T-cell (primary cell): ENCODE measurements around the gene ROR2. TPM values are rescaled to one million over a fixed set of nuclear protein-coding genes. Genes with fewer than 3 reads are reported as not detected.

Source experiments
- ATAC-seq, 4 experiments: fragments of 200-7000 bp in 3 of 4; fragments of 150-1000 bp in 1 of 4; cut with Tn5 transposase; replicated peaks in 1 of 4; 1 replicate in 3 of 4; 2 replicates in 1 of 4; pipeline ENCODE4 v1.10.0; 2021; ENCODE audit warnings: moderate library complexity in 3 of 4, mild to moderate bottlenecking in 2 of 4, moderate number of reproducible peaks in 1 of 4
- CTCF ChIA-PET, 2 donors: fragments of 300-600 bp; sonication (Branson Sonifier 250); formaldehyde crosslinking; loops; one replicate each; lab custom pipeline; 2022; ENCODE audit warnings: antibody characterized with exemption in 2 of 2; lab: Charles Lee
- POLR2A ChIA-PET, 2 donors: fragments of 300-600 bp; sonication (Branson Sonifier 250); formaldehyde crosslinking; loops; one replicate each; lab custom pipeline; 2022; ENCODE audit warnings: antibody characterized with exemption in 2 of 2; lab: Charles Lee
- DNase-seq, 35 experiments: peaks; one replicate each; pipeline versions ENCODE4 v3.0.0 to v3.0.0-alpha.2; 2013 to 2023
- H3K27ac ChIP-seq: one replicate; pipeline ENCODE4 v1.5.1; 2013; ENCODE audit warnings: low read length
- H3K27me3 ChIP-seq, 2 experiments: replicated peaks in 1 of 2; 1 replicate in 1 of 2; 2 replicates in 1 of 2; pipeline versions ENCODE4 v1.6.1 to v1.7.0; 2013; ENCODE audit warnings: low read length in 1 of 2, mixed read lengths in 1 of 2; ENCODE audit not compliant: control insufficient read depth in 2 of 2, insufficient read depth in 2 of 2; ENCODE audit errors: extremely low read depth in 1 of 2
- H3K36me3 ChIP-seq, 2 donors: 1 replicate in 1 of 2; 2 replicates in 1 of 2; pipeline versions ENCODE4 v1.6.1 to v1.7.0; 2013; ENCODE audit warnings: low read length in 1 of 2; ENCODE audit not compliant: control insufficient read depth in 2 of 2, insufficient read depth in 1 of 2; ENCODE audit errors: extremely low read depth in 1 of 2
- H3K4me1 ChIP-seq, 2 experiments: 1 replicate in 1 of 2; 2 replicates in 1 of 2; pipeline versions ENCODE4 v1.6.1 to v1.7.0; 2013; ENCODE audit warnings: low read length in 2 of 2, mixed read lengths in 1 of 2; ENCODE audit not compliant: insufficient read depth in 2 of 2, control insufficient read depth in 1 of 2; ENCODE audit errors: extremely low read depth in 1 of 2
- H3K4me3 ChIP-seq, 2 donors: 1 replicate in 1 of 2; 2 replicates in 1 of 2; pipeline versions ENCODE4 v1.5.1 to v1.7.0; 2013; ENCODE audit warnings: mild to moderate bottlenecking in 2 of 2, low read length in 1 of 2, moderate library complexity in 1 of 2; ENCODE audit not compliant: control insufficient read depth in 1 of 2; ENCODE audit errors: extremely low read depth in 1 of 2
- H3K9me3 ChIP-seq: 2 replicates; pipeline ENCODE4 v1.7.0; 2013
- H3K27ac Mint-ChIP-seq, 2 donors: one replicate each; pipeline ENCODE4 v1.8.0; 2020 to 2021; ENCODE audit warnings: mild to moderate bottlenecking in 2 of 2, mixed read lengths in 2 of 2
- H3K27me3 Mint-ChIP-seq, 2 donors: one replicate each; pipeline ENCODE4 v1.8.0; 2021 to 2022; ENCODE audit warnings: mixed read lengths in 2 of 2
- H3K36me3 Mint-ChIP-seq: one replicate; pipeline ENCODE4 v1.8.0; 2021; ENCODE audit warnings: mixed read lengths
- H3K4me1 Mint-ChIP-seq, 3 donors: one replicate each; pipeline ENCODE4 v1.8.0; 2020 to 2022; ENCODE audit warnings: mixed read lengths in 3 of 3, mild to moderate bottlenecking in 1 of 3
- H3K4me3 Mint-ChIP-seq, 3 donors: one replicate each; pipeline ENCODE4 v1.8.0; 2020 to 2022; ENCODE audit warnings: mild to moderate bottlenecking in 3 of 3, mixed read lengths in 3 of 3, moderate library complexity in 3 of 3
- H3K9me3 Mint-ChIP-seq, 3 donors: one replicate each; pipeline ENCODE4 v1.8.0; 2020 to 2022; ENCODE audit warnings: mixed read lengths in 3 of 3
- WGBS: methylation state at CpG from one replicate; pipeline ENCODE4 v1.1.5; 2013; ENCODE audit warnings: missing lambda C conversion rate; ENCODE audit not compliant: insufficient coverage; 5-methylcytosine and 5-hydroxymethylcytosine counted together
- total RNA-seq, 35 experiments: library from RNA in 6 of 35; stranded (reverse) in 6 of 35; fragments of 120-200 nt in 1 of 35; gene quantifications; one replicate each; pipeline versions ENCODE4 v1.2.1 to v1.2.4 and lab custom pipeline; 2013 to 2026

The ROR2 gene
- total RNA-seq, 5 donors from 2014 or later (not counting 1 experiment from before 2014, with no cell fraction given): 0.07 to 0.28 (median 0.15) TPM; not detected in 1

DNA sequence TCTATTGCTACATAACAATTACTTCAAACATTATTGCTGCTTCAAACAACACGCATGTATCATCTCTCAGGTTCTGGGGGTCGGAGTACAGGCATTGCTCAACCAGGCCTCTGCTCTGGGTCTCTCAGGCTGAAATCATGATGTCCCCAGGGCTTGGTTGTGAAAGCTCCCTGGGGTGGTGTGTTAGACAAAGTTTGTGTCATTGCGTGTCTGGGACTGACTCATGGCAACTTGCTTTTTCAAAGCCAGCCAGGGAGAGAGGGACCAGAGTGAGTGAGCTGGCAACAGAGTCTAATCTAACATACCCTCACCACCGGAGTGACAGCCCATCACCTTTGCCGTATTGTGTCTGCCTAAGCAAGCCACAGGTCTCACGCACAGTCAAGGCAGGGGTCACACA is 267.2 kb downstream of the ROR2 start:
- Histone ChIP-seq H3K9me3 (no peaks in the 10 kb centered on the region), H3K4me3 (no peak overlapping the region), H3K27me3 (peaks cover 0 to 28% of the 10 kb centered on the region in 2 experiments), H3K4me1 (peaks cover 0 to 5% of the 10 kb centered on the region in 2 experiments), H3K27ac (no peak overlapping the region), H3K36me3 (no peaks in the 10 kb centered on the region)
- Mint-ChIP-seq H3K36me3 (no peaks in the 10 kb centered on the region), H3K27ac (no peak overlapping the region), H3K4me1 (peaks cover 5% of the 10 kb centered on the region in 3 donors), H3K4me3 (no peak overlapping the region), H3K27me3 (peaks cover 22 to 24% of the 10 kb centered on the region in 2 donors), H3K9me3 (no peaks in the 10 kb centered on the region)
- POLR2A ChIA-PET: no interaction called here
- WGBS: no CpG with 5 or more reads among the region's 6 CpGs
- DNase-seq (no peak), ATAC-seq (no peak)
- CTCF ChIA-PET: no interaction called here

DNA sequence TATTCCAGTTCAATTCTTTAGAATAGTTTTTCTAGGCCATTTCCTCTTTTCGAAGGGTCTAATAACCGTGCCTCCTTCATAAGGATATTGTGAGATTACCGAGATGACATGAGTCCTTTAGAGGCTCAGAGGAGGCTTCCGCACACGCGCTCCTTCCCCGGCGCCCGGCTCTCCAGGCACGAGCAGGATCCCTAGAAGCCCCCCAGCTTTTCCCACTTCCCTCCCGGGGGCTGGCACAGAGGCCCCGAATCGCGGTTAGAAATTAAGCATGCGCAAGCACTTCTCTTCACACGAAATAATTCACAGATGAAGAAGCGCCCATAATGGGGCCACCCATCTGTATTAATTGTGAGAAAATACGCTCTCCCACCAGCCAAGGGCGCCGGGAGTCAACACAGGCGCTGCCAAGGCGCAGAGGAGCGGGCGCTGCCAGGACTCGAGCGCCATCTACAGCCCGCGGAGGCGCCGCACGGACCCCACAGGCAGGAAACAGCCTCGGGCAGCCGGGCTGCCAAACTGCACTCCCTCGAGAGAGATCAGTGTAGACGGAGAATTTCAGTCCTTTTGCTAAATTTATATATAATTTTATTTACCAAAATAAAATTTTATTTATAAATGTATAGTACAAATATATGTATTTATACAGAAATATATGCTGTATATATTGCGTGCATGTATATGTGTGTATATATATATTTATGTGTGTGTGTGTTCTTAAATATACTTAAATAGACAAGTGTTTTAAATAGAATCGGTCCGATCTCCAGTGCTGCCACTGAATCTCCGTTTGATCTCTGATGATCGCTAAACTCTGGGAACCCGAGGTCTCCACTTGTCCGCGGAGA is 268.3 kb downstream of the ROR2 start:
- H3K27me3 ChIP-seq: peaks cover 0 to 28% of the 10 kb centered on the region in 2 experiments
- H3K9me3 ChIP-seq: no peaks in the 10 kb centered on the region
- H3K4me3 ChIP-seq: no peak overlapping the region
- POLR2A ChIA-PET: no interaction called here
- CTCF ChIA-PET: no interaction called here
- Mint-ChIP-seq H3K4me3 (peak overlapping the region in 1 of 3 donors; percentile 40), H3K36me3 (no peaks in the 10 kb centered on the region), H3K9me3 (no peaks in the 10 kb centered on the region), H3K27ac (no peak overlapping the region), H3K4me1 (peaks cover 5% of the 10 kb centered on the region in 3 donors), H3K27me3 (peaks cover 28 to 30% of the 10 kb centered on the region in 2 donors)
- H3K4me1 ChIP-seq: peaks cover 0 to 5% of the 10 kb centered on the region in 2 experiments
- ATAC-seq (peak; percentile 68 to 82 (median 76)), DNase-seq (peak in 34 of 35 experiments; percentile 10 to 66 (median 47))
- no peak overlapping the region for H3K27ac ChIP-seq
- 21% methylated on average over 16 of the region's 43 CpGs for WGBS
- no peaks in the 10 kb centered on the region for H3K36me3 ChIP-seq

DNA sequence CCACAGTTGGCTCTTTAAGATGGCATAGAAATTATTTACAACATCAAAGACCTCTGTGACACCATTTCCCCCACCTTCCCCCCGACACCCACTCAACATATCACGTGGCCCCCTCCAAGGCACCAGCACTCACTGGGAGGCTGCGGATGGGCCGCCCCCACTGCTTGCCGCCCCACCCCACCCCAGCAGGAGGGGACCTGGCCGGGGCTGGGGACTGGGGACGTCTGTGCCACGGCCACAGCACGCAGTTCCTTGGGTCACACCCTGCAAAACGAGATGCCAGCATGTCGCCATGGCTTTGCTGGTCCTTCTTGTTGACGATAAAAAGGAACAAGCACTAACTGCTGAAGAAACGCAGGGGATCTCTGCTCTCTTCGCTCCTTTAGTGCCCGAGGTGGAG is 269.0 kb downstream of the ROR2 start:
- peaks cover 0 to 30% of the 10 kb centered on the region in 2 experiments for H3K27me3 ChIP-seq
- Mint-ChIP-seq H3K27me3 (peaks cover 28 to 30% of the 10 kb centered on the region in 2 donors), H3K4me1 (peaks cover 5% of the 10 kb centered on the region in 3 donors), H3K36me3 (no peaks in the 10 kb centered on the region), H3K27ac (no peak overlapping the region), H3K4me3 (no peak overlapping the region), H3K9me3 (no peaks in the 10 kb centered on the region)
- 89% methylated on average over 12 of the region's 15 CpGs for WGBS
- POLR2A ChIA-PET: no interaction called here
- H3K36me3 ChIP-seq: no peaks in the 10 kb centered on the region
- no peak overlapping the region for H3K4me3 ChIP-seq
- H3K4me1 ChIP-seq: peaks cover 0 to 5% of the 10 kb centered on the region in 2 experiments
- H3K9me3 ChIP-seq: no peaks in the 10 kb centered on the region
- DNase-seq (no peak), ATAC-seq (no peak)
- CTCF ChIA-PET: no interaction called here
- H3K27ac ChIP-seq: no peak overlapping the region

DNA sequence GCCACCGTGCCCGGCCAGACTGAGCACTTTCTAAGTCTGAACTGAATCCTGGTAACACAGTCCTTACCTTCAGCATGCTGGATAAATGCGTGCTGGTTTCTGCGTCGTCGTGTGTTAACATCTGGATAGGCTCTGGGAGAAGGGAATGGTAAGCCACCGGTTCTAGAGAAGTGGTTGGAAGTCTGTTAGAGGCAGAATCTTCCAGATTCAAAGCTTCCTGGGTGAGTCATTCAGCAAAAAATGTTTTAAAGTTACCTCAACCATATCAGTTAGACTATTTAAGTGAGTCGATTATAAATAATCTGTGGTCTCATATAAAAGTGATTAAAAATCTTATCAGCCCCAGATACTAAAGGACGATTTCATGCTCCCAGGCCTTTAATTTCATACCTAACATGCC is 269.9 kb downstream of the ROR2 start:
- ChIA-PET CTCF (no interaction called here), POLR2A (no interaction called here)
- H3K36me3 Mint-ChIP-seq: no peaks in the 10 kb centered on the region
- peaks cover 0 to 5% of the 10 kb centered on the region in 2 experiments for H3K4me1 ChIP-seq
- H3K9me3 Mint-ChIP-seq: no peaks in the 10 kb centered on the region
- H3K27me3 ChIP-seq: peaks cover 0 to 30% of the 10 kb centered on the region in 2 experiments
- no peaks in the 10 kb centered on the region for H3K36me3 ChIP-seq
- H3K4me1 Mint-ChIP-seq: peaks cover 5% of the 10 kb centered on the region in 3 donors
- no peak for DNase-seq
- H3K9me3 ChIP-seq: no peaks in the 10 kb centered on the region
- no peak overlapping the region for H3K27ac ChIP-seq
- H3K4me3 Mint-ChIP-seq: no peak overlapping the region
- no peak overlapping the region for H3K27ac Mint-ChIP-seq
- 96% methylated on average over 6 of the region's 9 CpGs for WGBS
- H3K27me3 Mint-ChIP-seq: peaks cover 28 to 35% of the 10 kb centered on the region in 2 donors
- no peak for ATAC-seq
- H3K4me3 ChIP-seq: no peak overlapping the region

DNA sequence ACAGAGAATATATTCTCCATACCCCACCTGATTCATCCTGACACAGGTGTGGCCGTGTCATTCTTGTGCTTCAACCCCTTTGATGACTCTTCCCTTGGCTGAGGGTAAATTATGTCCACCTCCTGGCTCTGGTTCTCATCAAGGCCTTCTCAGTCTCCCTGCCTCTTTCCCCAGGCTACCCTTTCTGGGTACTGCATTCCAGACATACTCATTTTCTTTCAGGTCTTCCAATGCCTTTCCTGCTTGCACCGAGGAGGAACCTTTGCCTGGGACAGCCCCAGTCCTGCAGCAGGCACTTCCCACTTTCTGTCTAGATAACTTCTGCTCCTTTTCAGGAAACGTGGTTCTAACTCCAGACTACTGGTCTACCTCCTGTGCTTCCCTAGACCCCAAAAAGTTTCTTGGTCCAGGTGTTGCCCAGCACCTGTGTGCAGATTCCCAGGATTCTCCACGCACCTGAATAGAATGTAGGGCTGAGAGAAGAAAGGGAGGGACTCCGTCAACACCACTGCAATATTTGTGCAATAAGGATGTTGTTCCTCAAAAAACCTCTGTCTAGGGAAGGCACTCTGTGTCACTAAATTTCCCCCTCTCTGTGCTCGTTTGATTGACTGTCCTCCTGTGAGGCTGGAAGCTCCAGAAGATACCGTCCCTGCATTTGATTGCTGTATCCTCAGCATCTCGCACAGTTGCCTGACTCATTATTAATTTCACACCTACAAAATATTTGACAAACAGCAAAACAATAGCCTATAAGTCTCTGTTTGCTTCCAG is 271.0 kb downstream of the ROR2 start:
- H3K4me3 Mint-ChIP-seq: no peak overlapping the region
- CTCF ChIA-PET: no interaction called here

DNA sequence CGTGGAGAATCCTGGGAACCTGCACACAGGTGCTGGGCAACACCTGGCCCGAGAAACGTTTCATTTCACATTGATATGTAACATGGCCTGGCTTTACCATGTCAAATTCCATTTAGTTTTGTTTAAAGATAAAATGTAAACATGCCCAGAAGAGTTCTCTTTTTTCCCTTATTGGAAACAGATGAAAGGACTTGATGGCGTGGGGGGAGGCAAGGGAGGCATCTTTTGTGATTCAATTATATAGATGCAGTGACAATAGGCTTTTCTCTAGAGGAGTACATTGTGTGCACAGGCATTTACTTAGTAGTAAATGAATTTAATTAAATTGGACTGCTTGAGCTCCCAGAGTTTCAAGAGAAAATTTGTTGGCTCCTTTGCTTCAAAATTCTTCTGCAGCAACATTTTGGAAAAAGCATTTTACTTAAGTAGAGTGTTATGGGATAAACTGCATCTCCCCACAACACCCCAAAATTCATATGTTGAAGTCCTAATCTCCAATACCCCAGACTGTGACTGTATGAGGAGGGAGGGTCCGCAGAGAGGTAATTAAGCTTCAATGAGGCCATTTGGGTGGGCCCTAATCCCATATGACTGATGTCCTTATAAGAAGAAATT is 272.1 kb downstream of the ROR2 start:
- H3K9me3 Mint-ChIP-seq: no peaks in the 10 kb centered on the region
- POLR2A ChIA-PET: no interaction called here
- WGBS: 80% methylated on average over 2 of the region's 5 CpGs
- H3K4me1 Mint-ChIP-seq: peaks cover 5% of the 10 kb centered on the region in 3 donors
- H3K9me3 ChIP-seq: no peaks in the 10 kb centered on the region
- H3K4me3 Mint-ChIP-seq: no peak overlapping the region
- H3K27me3 ChIP-seq: peaks cover 0 to 28% of the 10 kb centered on the region in 2 experiments
- no peak overlapping the region for H3K27ac ChIP-seq
- DNase-seq (no peak), ATAC-seq (no peak)
- H3K36me3 Mint-ChIP-seq: no peaks in the 10 kb centered on the region
- H3K27ac Mint-ChIP-seq: no peak overlapping the region
- no peaks in the 10 kb centered on the region for H3K36me3 ChIP-seq
- H3K27me3 Mint-ChIP-seq: peaks cover 31 to 36% of the 10 kb centered on the region in 2 donors
- CTCF ChIA-PET: no interaction called here
- H3K4me3 ChIP-seq: no peak overlapping the region
- H3K4me1 ChIP-seq: peaks cover 0 to 5% of the 10 kb centered on the region in 2 experiments

More for the DNA sequence above, 271.0 kb downstream of the ROR2 start:
- no peak for ATAC-seq
- no peaks in the 10 kb centered on the region for H3K36me3 Mint-ChIP-seq
- Histone ChIP-seq H3K27ac (no peak overlapping the region), H3K36me3 (no peaks in the 10 kb centered on the region), H3K9me3 (no peaks in the 10 kb centered on the region), H3K27me3 (peaks cover 0 to 30% of the 10 kb centered on the region in 2 experiments), H3K4me1 (peaks cover 0 to 5% of the 10 kb centered on the region in 2 experiments), H3K4me3 (no peak overlapping the region)
- 46% methylated on average over 5 of the region's 8 CpGs for WGBS
- no peak for DNase-seq
- H3K9me3 Mint-ChIP-seq: no peaks in the 10 kb centered on the region
- peaks cover 28 to 35% of the 10 kb centered on the region in 2 donors for H3K27me3 Mint-ChIP-seq
- POLR2A ChIA-PET: no interaction called here
- peaks cover 5% of the 10 kb centered on the region in 3 donors for H3K4me1 Mint-ChIP-seq
- no peak overlapping the region for H3K27ac Mint-ChIP-seq
